Mesenchymal stem cell (in vitro differentiated cells and primary cell): ENCODE measurements around the gene NSUN7.
A peak's percentile ranks its signal among the peaks of the same experiment; 100 is the strongest.

Experiments
- DNase-seq: peaks from one replicate; pipeline ENCODE4 v3.0.0-alpha.2; 2013
- H2AFZ ChIP-seq: one replicate; pipeline ENCODE4 v1.6.1; 2013; ENCODE audit warnings: low read depth, mild to moderate bottlenecking, control low read depth, inconsistent platforms, low read length, moderate library complexity
- H2AK5ac ChIP-seq: 2 replicates; pipeline ENCODE4 v1.6.1; 2013; ENCODE audit warnings: low read length, moderate library complexity, mild to moderate bottlenecking, inconsistent platforms; ENCODE audit not compliant: severe bottlenecking
- H2BK120ac ChIP-seq: one replicate; pipeline ENCODE4 v1.6.1; 2013; ENCODE audit warnings: low read depth, mild to moderate bottlenecking, inconsistent platforms, low read length, moderate library complexity
- H2BK12ac ChIP-seq, 2 experiments: one replicate each; pipeline ENCODE4 v1.6.1; 2013; ENCODE audit warnings: inconsistent platforms in 2 of 2, low read length in 2 of 2, mild to moderate bottlenecking in 2 of 2, moderate library complexity in 2 of 2, control low read depth in 1 of 2
- H2BK15ac ChIP-seq: one replicate; pipeline ENCODE4 v1.6.1; 2013; ENCODE audit warnings: mild to moderate bottlenecking, low read depth, inconsistent platforms; ENCODE audit not compliant: poor library complexity, severe bottlenecking
- H2BK5ac ChIP-seq: 2 replicates; pipeline ENCODE4 v1.6.1; 2013; ENCODE audit warnings: low read depth, mild to moderate bottlenecking, low read length, control low read depth, inconsistent platforms; ENCODE audit not compliant: poor library complexity, severe bottlenecking
- H3K14ac ChIP-seq, 2 experiments: one replicate each; pipeline ENCODE4 v1.6.1; 2013; ENCODE audit warnings: inconsistent platforms in 2 of 2, low read length in 2 of 2, control low read depth in 1 of 2, mild to moderate bottlenecking in 1 of 2, moderate library complexity in 1 of 2
- H3K18ac ChIP-seq, 2 experiments: one replicate each; pipeline ENCODE4 v1.6.1; 2013; ENCODE audit warnings: inconsistent platforms in 2 of 2, low read length in 2 of 2, control low read depth in 1 of 2, low read depth in 1 of 2, mild to moderate bottlenecking in 1 of 2
- H3K23ac ChIP-seq, 2 experiments: one replicate each; pipeline ENCODE4 v1.6.1; 2013; ENCODE audit warnings: inconsistent platforms in 2 of 2, low read length in 2 of 2, mild to moderate bottlenecking in 2 of 2, moderate library complexity in 2 of 2, control low read depth in 1 of 2
- H3K27ac ChIP-seq: 2 replicates; pipeline ENCODE4 v1.5.1; 2013; ENCODE audit warnings: mild to moderate bottlenecking, moderate library complexity, low read length, control low read depth, inconsistent platforms; ENCODE audit not compliant: poor library complexity, severe bottlenecking
- H3K27me3 ChIP-seq, 2 experiments: 2 replicates each; pipeline versions ENCODE4 v1.6.1 to v1.7.0; 2013; ENCODE audit warnings: low read length in 2 of 2, mild to moderate bottlenecking in 2 of 2, moderate library complexity in 2 of 2, control low read depth in 1 of 2, inconsistent platforms in 1 of 2; ENCODE audit not compliant: control insufficient read depth in 1 of 2, insufficient read depth in 1 of 2
- H3K36me3 ChIP-seq, 2 experiments: 2 replicates each; pipeline versions ENCODE4 v1.6.1 to v1.7.0; 2013; ENCODE audit warnings: low read length in 2 of 2, control low read depth in 1 of 2, inconsistent platforms in 1 of 2, low read depth in 1 of 2, mild to moderate bottlenecking in 1 of 2; ENCODE audit not compliant: insufficient read depth in 2 of 2, control insufficient read depth in 1 of 2
- H3K4ac ChIP-seq, 2 experiments: one replicate each; pipeline ENCODE4 v1.6.1; 2013; ENCODE audit warnings: inconsistent platforms in 2 of 2, low read length in 2 of 2, mild to moderate bottlenecking in 2 of 2, moderate library complexity in 2 of 2, control low read depth in 1 of 2, low read depth in 1 of 2
- H3K4me1 ChIP-seq: 2 replicates; pipeline ENCODE4 v1.6.1; 2013; ENCODE audit warnings: low read depth, low read length, control low read depth; ENCODE audit not compliant: control insufficient read depth, insufficient read depth
- H3K4me2 ChIP-seq: 2 replicates; pipeline ENCODE4 v1.6.1; 2013; ENCODE audit warnings: low read length, mild to moderate bottlenecking, inconsistent platforms; ENCODE audit not compliant: poor library complexity, severe bottlenecking
- H3K4me3 ChIP-seq, 2 experiments: 2 replicates each; pipeline versions ENCODE4 v1.5.1 to v1.7.0; 2013; ENCODE audit warnings: low read length in 2 of 2, mild to moderate bottlenecking in 2 of 2, control low read depth in 1 of 2, low read depth in 1 of 2; ENCODE audit not compliant: insufficient read depth in 1 of 2
- H3K79me1 ChIP-seq: replicated peaks from 2 replicates; pipeline ENCODE4 v1.6.1; 2013; ENCODE audit warnings: mild to moderate bottlenecking, control low read depth, low read length, inconsistent platforms; ENCODE audit not compliant: poor library complexity, severe bottlenecking
- H3K9ac ChIP-seq: 2 replicates; pipeline ENCODE4 v1.7.0; 2013; ENCODE audit warnings: mild to moderate bottlenecking, low read length, moderate library complexity
- H3K9me3 ChIP-seq: 2 replicates; pipeline ENCODE4 v1.7.0; 2013; ENCODE audit warnings: mild to moderate bottlenecking, low read length; ENCODE audit not compliant: control insufficient read depth
- H4K8ac ChIP-seq: one replicate; pipeline ENCODE4 v1.6.1; 2013; ENCODE audit warnings: inconsistent platforms, mild to moderate bottlenecking, low read length, moderate library complexity
- H4K91ac ChIP-seq: one replicate; pipeline ENCODE4 v1.6.1; 2013; ENCODE audit warnings: mild to moderate bottlenecking, low read length, inconsistent platforms
- WGBS: methylation state at CpG from one replicate; pipeline ENCODE4 v1.1.7; 2013; ENCODE audit warnings: mixed read lengths; 5-methylcytosine and 5-hydroxymethylcytosine counted together

Gene NSUN7

DNA sequence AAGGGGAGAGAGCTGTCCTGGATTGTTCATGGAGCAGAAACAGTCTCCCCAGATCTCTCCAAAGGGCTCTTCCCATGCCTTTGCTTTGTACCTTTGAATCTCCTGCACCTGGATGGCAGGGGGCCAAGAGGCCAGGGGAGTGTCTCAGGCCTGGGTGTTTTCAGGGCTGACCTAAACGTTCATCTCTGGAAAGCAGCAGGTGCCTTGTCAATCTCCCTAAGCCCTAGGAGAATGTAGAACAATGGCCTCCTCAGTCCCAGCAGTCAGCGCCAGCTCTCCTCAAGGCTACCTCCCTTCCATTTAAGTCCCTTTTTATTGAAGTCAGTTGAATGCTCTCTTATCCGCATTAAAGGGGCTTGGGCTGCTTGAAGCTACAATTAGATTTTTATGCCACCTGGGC lies 31.2 kb upstream of the NSUN7 start:
- H3K18ac ChIP-seq, result no peak overlapping the region
- H3K27ac ChIP-seq, result no peak overlapping the region
- no peak overlapping the region for H3K23ac ChIP-seq
- H4K8ac ChIP-seq, result peak overlapping the region; percentile 27
- peaks cover 2% of the 10 kb centered on the region for H3K4me1 ChIP-seq
- no peak overlapping the region for H2BK15ac ChIP-seq
- no peaks in the 10 kb centered on the region for H3K79me1 ChIP-seq
- H3K4me2 ChIP-seq, result no peak overlapping the region
- no peaks in the 10 kb centered on the region for H3K36me3 ChIP-seq
- no peak overlapping the region for H4K91ac ChIP-seq
- 38% methylated on average over 3 of the region's 3 CpGs for WGBS
- H3K9me3 ChIP-seq, result no peaks in the 10 kb centered on the region
- H2AK5ac ChIP-seq, result no peak overlapping the region
- H2BK12ac ChIP-seq, result peak overlapping the region; percentile 38 to 42
- H3K4ac ChIP-seq, result no peak overlapping the region
- no peak overlapping the region for H2BK5ac ChIP-seq
- no peak for DNase-seq
- H3K27me3 ChIP-seq, result no peaks in the 10 kb centered on the region
- H3K9ac ChIP-seq, result no peak overlapping the region
- H2BK120ac ChIP-seq, result no peak overlapping the region
- H3K14ac ChIP-seq, result no peak overlapping the region
- no peak overlapping the region for H3K4me3 ChIP-seq
- no peak overlapping the region for H2AFZ ChIP-seq

DNA sequence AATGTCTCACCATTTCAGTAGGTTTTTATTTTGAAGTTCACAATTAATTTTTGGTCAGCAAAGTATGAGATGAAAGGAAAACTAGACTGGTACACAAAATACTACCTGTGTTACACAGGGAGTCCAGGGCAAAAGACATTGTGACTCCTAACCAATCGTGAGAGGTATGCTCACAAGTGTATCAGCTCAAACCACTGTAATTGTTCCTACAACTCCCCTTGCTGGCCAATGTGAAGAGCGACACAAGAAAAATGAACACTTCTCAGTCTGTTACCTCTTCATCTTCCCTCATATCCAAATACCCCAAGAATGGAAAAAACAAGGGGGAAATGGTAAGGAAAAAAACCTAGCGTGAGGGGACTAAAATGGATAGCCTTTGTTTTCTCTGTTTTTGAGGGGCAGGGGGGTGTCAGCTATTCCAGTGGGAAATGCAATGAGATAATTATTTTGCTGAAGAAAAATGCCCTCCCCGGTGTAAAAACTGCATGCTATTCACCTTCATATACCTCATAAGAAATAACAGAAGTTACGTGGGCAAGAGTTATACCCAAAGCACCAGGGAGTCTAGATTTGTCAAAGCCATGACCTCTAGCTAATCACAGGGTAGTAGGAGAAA lies 30.6 kb upstream of the NSUN7 start:
- Histone ChIP-seq H4K8ac (no peak overlapping the region), H3K4me3 (no peak overlapping the region), H3K9me3 (no peaks in the 10 kb centered on the region), H3K18ac (no peak overlapping the region), H4K91ac (no peak overlapping the region), H3K14ac (no peak overlapping the region), H2BK120ac (no peak overlapping the region), H2BK5ac (no peak overlapping the region), H3K36me3 (no peaks in the 10 kb centered on the region), H3K4ac (no peak overlapping the region), H2BK15ac (no peak overlapping the region), H3K79me1 (no peaks in the 10 kb centered on the region), H3K4me2 (no peak overlapping the region), H2AFZ (no peak overlapping the region), H2AK5ac (no peak overlapping the region), H2BK12ac (no peak overlapping the region), H3K9ac (no peak overlapping the region), H3K27me3 (no peaks in the 10 kb centered on the region), H3K27ac (no peak overlapping the region), H3K4me1 (peaks cover 2% of the 10 kb centered on the region), H3K23ac (no peak overlapping the region)
- DNase-seq, result peak; percentile 63
- WGBS, result 38% methylated on average over 2 of the region's 5 CpGs

GRCh38 chr4:40720351-40720750 lies 29.4 kb upstream of the NSUN7 start:
- DNase-seq, result no peak
- no peak overlapping the region for H4K91ac ChIP-seq
- 79% methylated on average over 4 of the region's 4 CpGs for WGBS
- no peak overlapping the region for H3K9ac ChIP-seq
- H3K4me3 ChIP-seq, result no peak overlapping the region
- no peaks in the 10 kb centered on the region for H3K79me1 ChIP-seq
- H3K27me3 ChIP-seq, result no peaks in the 10 kb centered on the region
- no peak overlapping the region for H2BK120ac ChIP-seq
- H2AFZ ChIP-seq, result no peak overlapping the region
- H2BK12ac ChIP-seq, result no peak overlapping the region
- H3K27ac ChIP-seq, result no peak overlapping the region
- H2AK5ac ChIP-seq, result no peak overlapping the region
- no peak overlapping the region for H3K4me2 ChIP-seq
- no peak overlapping the region for H2BK15ac ChIP-seq
- H4K8ac ChIP-seq, result no peak overlapping the region
- no peak overlapping the region for H3K18ac ChIP-seq
- no peak overlapping the region for H3K14ac ChIP-seq
- peaks cover 2% of the 10 kb centered on the region for H3K4me1 ChIP-seq
- no peaks in the 10 kb centered on the region for H3K36me3 ChIP-seq
- no peak overlapping the region for H2BK5ac ChIP-seq
- H3K23ac ChIP-seq, result no peak overlapping the region
- no peaks in the 10 kb centered on the region for H3K9me3 ChIP-seq
- H3K4ac ChIP-seq, result no peak overlapping the region

- 56% methylated on average over 3 of the region's 3 CpGs for WGBS
- H3K14ac ChIP-seq, result no peak overlapping the region
Measured at GRCh38 chr4:40720916-40721315, 28.8 kb upstream of the NSUN7 start.

More at GRCh38 chr4:40720916-40721315, 28.8 kb upstream of the NSUN7 start:
- Histone ChIP-seq H3K79me1 (no peaks in the 10 kb centered on the region), H3K18ac (no peak overlapping the region), H3K27ac (no peak overlapping the region), H2AFZ (no peak overlapping the region), H4K8ac (no peak overlapping the region), H3K27me3 (no peaks in the 10 kb centered on the region), H2BK12ac (peak overlapping the region in 1 of 2 experiments; percentile 46), H3K9me3 (no peaks in the 10 kb centered on the region), H2AK5ac (no peak overlapping the region), H3K4me2 (no peak overlapping the region), H3K4me1 (peaks cover 2% of the 10 kb centered on the region), H2BK15ac (no peak overlapping the region), H3K23ac (no peak overlapping the region), H2BK120ac (no peak overlapping the region), H3K36me3 (no peaks in the 10 kb centered on the region), H3K4me3 (no peak overlapping the region), H3K4ac (no peak overlapping the region), H3K9ac (no peak overlapping the region), H2BK5ac (no peak overlapping the region), H4K91ac (no peak overlapping the region)
- DNase-seq, result no peak
